GM12874 (cell line): ENCODE data around the gene SLC31A1.

ENCODE experiments used
- TF ChIP-seq, protein P1 (sequence below): IDR thresholded peaks from 2 replicates; pipeline ENCODE4 v1.5.1; 2011; ENCODE audit warnings: low read depth, mild to moderate bottlenecking, control low read depth, low read length, moderate library complexity; ENCODE audit not compliant: insufficient read depth

SLC31A1 gene

DNA sequence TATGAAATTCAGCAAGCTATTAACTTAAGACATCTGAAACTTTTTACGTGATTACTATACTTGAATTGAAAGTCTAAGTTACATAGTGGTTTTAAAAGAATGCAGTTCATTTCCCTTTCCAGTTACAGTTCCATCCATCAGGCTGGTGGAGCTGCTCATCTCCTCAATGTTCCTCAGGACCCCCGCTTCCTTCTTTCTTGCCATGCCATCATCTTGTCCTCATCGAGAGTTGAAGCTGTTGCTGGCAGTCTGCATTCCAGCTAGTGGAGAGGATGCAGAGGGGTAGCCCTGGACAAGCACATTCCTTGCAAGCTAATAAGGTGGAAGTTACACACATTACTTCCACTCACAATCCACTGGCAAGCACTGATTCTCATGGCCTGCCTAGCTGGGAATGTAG lies 90.6 kb downstream of the SLC31A1 start:
- TF ChIP-seq, protein P1, sequence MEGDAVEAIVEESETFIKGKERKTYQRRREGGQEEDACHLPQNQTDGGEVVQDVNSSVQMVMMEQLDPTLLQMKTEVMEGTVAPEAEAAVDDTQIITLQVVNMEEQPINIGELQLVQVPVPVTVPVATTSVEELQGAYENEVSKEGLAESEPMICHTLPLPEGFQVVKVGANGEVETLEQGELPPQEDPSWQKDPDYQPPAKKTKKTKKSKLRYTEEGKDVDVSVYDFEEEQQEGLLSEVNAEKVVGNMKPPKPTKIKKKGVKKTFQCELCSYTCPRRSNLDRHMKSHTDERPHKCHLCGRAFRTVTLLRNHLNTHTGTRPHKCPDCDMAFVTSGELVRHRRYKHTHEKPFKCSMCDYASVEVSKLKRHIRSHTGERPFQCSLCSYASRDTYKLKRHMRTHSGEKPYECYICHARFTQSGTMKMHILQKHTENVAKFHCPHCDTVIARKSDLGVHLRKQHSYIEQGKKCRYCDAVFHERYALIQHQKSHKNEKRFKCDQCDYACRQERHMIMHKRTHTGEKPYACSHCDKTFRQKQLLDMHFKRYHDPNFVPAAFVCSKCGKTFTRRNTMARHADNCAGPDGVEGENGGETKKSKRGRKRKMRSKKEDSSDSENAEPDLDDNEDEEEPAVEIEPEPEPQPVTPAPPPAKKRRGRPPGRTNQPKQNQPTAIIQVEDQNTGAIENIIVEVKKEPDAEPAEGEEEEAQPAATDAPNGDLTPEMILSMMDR: no peak

GRCh38 chr9:113313261-113313660 lies 91.9 kb downstream of the SLC31A1 start:
- TF ChIP-seq, protein P1: no peak
